Activated T-helper 17 cell treated with anti-CD3 and anti-CD28 coated beads, Interleukin-2, amount 50 U/mL, for 72 hours (primary cell): ENCODE results near the gene TDP1. TPM values are rescaled to one million over a fixed set of nuclear protein-coding genes. Genes with fewer than 3 reads are reported as not detected.
A peak's percentile ranks its signal among the peaks of the same experiment; 100 is the strongest.
"Not testable (repeated sequence)": the region's sequence is repeated elsewhere in the genome, so short reads cannot be mapped to it uniquely, and the experiment has no call there.

Source experiments
- ATAC-seq: fragments of 150-1000 bp; cut with Tn5 transposase; replicated peaks from 2 replicates; pipeline ENCODE4 v1.10.0; 2021; ENCODE audit warnings: mild to moderate bottlenecking, moderate library complexity
- H3K27ac Mint-ChIP-seq: one replicate; pipeline ENCODE4 v1.8.0; 2022; ENCODE audit warnings: mixed read lengths
- H3K27me3 Mint-ChIP-seq: one replicate; pipeline ENCODE4 v1.8.0; 2022; ENCODE audit warnings: mixed read lengths
- H3K36me3 Mint-ChIP-seq: one replicate; pipeline ENCODE4 v1.8.0; 2022; ENCODE audit warnings: low read depth, mild to moderate bottlenecking, mixed read lengths
- H3K4me1 Mint-ChIP-seq: one replicate; pipeline ENCODE4 v1.8.0; 2022; ENCODE audit warnings: mixed read lengths
- H3K4me3 Mint-ChIP-seq: one replicate; pipeline ENCODE4 v1.8.0; 2022; ENCODE audit warnings: mild to moderate bottlenecking, mixed read lengths
- H3K9me3 Mint-ChIP-seq: one replicate; pipeline ENCODE4 v1.8.0; 2022; ENCODE audit warnings: mixed read lengths
- total RNA-seq, 2 donors: library from RNA; stranded (reverse); gene quantifications; one replicate each; pipeline ENCODE4 v1.2.3, GENCODE V29; 2022

Gene TDP1
- total RNA-seq, 2 donors from 2014 or later: 82.8 to 98.3 TPM

DNA sequence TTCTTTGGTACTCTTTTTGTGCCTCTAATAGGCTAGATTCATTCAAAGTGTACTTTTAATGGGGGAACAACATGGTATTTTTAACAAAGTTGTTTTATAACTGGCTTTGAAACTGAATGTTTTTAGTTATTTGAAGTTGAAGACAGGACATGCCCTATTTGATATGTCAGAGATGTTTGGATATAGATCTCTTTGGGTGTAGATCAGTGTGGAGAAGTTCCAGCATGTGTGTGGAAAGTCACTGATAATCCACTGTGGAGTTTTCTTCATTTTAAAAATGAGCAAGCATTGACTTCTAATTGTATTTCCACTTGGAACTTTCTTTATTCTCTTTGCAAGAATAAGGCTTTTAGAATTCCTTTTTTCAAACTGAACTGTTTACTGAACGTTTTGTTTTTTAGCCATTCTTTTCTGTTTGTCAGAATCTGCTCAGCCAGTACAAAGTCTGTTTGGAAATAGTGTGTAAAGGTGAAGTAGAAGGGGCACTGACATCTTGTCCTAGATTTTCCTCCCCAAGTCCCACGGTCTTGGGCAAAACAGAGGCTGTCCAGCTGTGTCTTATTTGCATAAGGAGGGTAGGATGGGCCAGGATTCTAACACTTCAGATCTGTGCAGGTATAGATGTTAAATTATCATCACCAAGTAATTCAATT is 35.0 kb downstream of the TDP1 start:
- Mint-ChIP-seq H3K9me3 (no peaks in the 10 kb centered on the region), H3K4me1 (no peaks in the 10 kb centered on the region), H3K27me3 (no peaks in the 10 kb centered on the region), H3K36me3 (peaks cover 100% of the 10 kb centered on the region), H3K4me3 (no peak overlapping the region), H3K27ac (no peak overlapping the region)
- ATAC-seq: no peak

DNA sequence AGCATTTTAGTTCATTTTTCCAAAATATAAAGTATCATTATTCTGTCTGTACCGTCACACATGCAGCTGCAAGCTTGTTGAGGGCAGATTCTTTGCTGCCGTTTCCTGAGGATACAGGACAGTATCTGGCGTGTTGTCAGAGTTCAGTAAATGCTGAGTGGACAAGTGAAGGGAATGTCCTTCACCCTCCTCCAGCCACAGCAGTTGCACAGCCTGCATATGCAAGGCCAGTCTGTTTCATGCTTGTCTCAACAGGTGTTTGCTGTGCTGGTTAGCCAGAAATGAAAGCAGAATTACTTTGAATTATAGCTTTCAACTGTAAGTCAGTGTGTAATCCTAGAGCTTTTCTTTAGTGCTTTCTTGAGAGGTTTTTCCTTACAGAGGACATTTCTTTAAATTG is 36.5 kb downstream of the TDP1 start:
- Mint-ChIP-seq H3K4me1 (peaks cover 7% of the 10 kb centered on the region), H3K27ac (no peak overlapping the region), H3K27me3 (no peaks in the 10 kb centered on the region), H3K4me3 (no peak overlapping the region), H3K9me3 (no peaks in the 10 kb centered on the region), H3K36me3 (peaks cover 100% of the 10 kb centered on the region)
- ATAC-seq: no peak

DNA sequence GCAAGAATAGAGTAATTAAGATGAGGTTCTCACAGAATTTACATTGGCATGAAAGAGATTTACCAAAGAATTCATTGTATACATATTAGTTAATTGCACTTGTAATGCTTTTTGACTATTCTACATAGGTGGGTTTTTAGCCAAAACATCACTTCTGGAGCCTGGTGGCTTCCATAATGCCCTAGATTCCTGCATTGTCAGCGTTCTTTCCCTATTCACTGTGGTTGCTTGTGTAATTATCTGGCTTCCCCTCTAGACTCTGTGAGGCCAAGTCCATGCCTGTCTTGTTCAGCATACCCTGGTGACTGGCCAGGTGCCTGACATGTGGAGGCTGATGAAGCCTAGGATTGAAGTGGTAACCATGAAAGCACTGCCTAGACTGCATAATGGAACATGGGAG is 41.2 kb downstream of the TDP1 start:
- Mint-ChIP-seq H3K4me1 (peaks cover 7% of the 10 kb centered on the region), H3K27ac (no peak overlapping the region), H3K4me3 (no peak overlapping the region), H3K9me3 (no peaks in the 10 kb centered on the region), H3K27me3 (no peaks in the 10 kb centered on the region), H3K36me3 (peaks cover 98% of the 10 kb centered on the region)
- no peak for ATAC-seq

DNA sequence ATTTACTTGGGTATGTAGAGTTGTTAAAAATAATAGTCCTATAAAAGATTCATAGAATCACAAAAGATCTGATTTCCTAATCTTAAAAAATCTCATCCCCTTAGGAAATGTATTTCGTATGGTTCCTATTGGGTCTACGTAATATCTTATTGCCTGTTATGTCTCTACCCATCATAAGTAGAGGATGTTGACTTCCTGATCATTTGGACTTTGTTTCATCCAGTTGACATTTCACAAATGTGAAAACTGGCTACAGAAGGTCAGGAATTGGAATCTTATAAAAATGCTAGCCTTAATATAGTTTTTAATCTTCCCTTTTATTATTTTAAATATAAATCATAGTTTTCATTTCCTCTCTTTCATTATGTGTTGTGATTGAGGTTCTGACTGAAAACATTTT is 45.2 kb downstream of the TDP1 start:
- Mint-ChIP-seq H3K27me3 (no peaks in the 10 kb centered on the region), H3K4me3 (no peak overlapping the region), H3K4me1 (peaks cover 16% of the 10 kb centered on the region), H3K27ac (no peak overlapping the region), H3K9me3 (no peaks in the 10 kb centered on the region), H3K36me3 (peaks cover 96% of the 10 kb centered on the region)
- ATAC-seq: no peak

DNA sequence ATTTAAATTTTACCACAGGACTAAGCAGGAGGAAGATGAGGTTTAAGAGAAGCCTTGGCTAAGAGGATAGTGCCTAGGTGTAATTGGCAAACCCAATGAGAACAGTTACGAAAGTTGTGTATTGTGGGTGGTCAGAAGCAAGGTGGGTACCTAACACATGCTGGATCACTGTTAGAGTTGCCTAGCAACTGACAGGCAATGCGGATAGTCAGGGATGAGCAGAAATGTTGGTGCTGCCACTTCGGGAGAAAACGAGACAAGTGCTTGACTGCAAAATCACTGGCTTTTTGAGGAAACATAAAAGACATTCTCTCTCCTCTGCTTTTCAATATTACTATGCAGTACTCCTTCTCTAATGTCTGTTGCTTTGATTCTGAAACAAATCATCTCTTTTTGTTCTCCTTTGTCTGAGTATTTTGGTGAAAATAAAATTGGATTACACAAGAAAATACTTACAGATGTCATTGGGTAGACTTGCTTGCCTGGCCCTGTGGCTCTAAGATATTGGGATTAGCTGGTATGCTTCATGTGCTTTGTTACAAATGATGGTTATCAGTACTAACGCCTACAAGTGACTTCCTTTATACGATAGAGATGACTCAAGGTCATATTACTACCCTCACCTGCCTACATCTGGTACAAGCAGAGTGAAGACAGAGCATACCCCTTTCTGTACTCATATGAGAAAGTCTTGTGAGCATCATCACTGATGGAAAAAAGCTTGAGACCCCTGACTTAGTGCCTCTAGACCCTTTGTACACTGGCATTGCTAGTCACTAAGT is 48.0 kb downstream of the TDP1 start:
- Mint-ChIP-seq H3K27ac (peak overlapping the region; percentile 28), H3K4me3 (no peak overlapping the region), H3K36me3 (peaks cover 96% of the 10 kb centered on the region), H3K27me3 (no peaks in the 10 kb centered on the region), H3K4me1 (peaks cover 15% of the 10 kb centered on the region), H3K9me3 (no peaks in the 10 kb centered on the region)
- peak; percentile 78 for ATAC-seq

DNA sequence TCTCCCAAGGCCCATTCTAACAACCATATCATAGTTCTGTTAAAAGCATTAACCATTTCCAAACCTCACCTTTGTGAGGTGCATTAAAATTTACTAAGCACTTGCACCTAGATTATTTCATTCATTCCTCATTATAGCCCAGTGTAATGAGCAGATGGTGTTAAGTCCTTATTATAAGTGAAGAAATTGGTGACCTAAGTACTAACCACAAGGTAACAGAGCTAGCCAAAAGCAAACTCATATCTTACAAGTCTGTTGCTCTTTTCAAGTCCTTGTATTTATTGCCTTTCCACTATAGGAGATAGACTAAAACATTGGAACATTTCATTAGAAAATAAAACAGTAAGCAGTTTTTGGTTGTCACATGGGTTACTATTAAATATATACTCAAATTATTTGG is 49.7 kb downstream of the TDP1 start:
- no peak for ATAC-seq
- Mint-ChIP-seq H3K27ac (no peak overlapping the region), H3K9me3 (no peaks in the 10 kb centered on the region), H3K4me3 (no peak overlapping the region), H3K36me3 (peaks cover 96% of the 10 kb centered on the region), H3K27me3 (no peaks in the 10 kb centered on the region), H3K4me1 (peaks cover 15% of the 10 kb centered on the region)

DNA sequence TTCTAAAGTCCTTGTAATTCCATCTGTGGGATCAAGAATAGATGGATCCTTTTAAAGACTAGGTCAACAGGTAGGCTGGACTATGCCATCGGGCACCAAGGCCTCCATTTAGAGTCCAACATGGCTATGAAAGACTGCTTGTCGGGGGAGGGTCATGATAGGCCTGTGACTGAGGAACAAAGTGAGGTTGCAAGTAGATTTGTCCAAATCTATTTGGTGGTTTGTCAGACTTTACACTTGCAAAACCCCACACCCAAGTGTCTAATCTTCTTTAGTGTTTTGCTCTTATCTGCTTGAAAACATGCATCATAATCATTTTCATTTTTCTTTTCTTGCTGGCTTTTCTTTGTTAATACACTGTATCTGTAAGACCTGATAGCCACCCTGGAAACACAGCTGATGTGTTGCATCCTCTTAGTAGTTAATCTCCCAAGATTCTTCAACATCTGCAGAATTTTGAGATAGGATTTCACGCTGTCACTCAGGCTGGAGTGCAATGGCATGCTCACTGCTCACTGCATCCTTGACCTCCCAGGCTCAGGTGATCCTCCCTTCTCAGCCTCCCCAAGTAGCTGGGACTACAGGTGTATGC is 50.3 kb downstream of the TDP1 start:
- Mint-ChIP-seq H3K4me3 (no peak overlapping the region), H3K27me3 (no peaks in the 10 kb centered on the region), H3K27ac (no peak overlapping the region), H3K4me1 (peaks cover 15% of the 10 kb centered on the region), H3K36me3 (peaks cover 97% of the 10 kb centered on the region), H3K9me3 (no peaks in the 10 kb centered on the region)
- ATAC-seq: no peak

DNA sequence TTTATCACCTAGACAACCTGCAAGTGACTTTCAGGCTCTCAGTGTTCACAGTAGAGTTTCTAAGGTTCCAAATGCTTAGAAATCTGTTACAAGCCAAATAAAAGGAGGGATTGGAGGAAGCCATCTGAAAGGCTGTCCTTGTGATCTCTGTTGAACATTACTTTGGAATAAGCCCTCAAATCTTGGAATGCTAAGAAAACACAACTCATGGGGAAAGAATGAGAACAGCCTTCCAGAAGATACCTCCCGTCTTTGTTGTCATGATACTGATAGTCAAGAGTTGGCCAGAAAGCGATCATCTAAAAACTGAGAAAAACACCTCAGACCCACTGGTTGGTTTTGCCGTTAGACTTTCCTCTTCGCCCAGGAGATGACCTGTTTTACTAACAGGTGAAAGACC is 61.6 kb downstream of the TDP1 start:
- no peak for ATAC-seq
- H3K9me3 Mint-ChIP-seq: no peaks in the 10 kb centered on the region
- peaks cover 97% of the 10 kb centered on the region for H3K36me3 Mint-ChIP-seq
- no peak overlapping the region for H3K4me3 Mint-ChIP-seq
- H3K27me3 Mint-ChIP-seq: no peaks in the 10 kb centered on the region
- no peak overlapping the region for H3K27ac Mint-ChIP-seq
- peaks cover 6% of the 10 kb centered on the region for H3K4me1 Mint-ChIP-seq

DNA sequence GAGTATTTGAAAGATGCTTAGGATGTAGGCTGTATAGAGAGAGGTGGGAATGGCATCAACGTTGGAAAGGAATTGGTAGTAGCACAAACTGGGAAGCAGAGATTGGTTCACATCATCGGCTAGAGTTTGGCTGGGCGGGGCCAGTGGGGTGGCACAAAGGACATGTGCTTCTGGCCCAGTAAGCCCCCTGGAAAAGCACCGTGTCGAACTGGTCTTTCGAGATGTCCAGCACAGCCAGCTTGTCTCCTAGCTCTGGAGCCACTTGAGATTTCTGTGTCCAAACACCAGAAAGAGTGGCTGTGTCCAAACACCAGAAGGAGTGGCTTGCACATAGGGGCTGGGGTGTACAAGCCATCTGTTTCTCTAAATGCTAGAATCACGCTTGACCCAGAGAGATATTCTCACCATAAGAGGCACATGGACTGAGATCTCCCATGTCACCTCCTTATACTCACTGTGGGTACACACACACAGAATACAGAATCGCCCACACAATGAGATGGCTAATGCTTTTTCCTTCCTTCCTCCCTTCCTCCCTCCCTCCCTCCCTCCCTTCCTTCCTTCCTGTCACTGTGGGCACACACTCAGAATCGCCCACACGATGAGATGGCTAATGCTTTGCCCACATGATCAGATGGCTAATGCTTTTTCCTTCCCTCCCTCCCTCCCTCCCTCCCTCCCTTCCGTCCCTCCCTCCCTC is 64.2 kb downstream of the TDP1 start:
- H3K27me3 Mint-ChIP-seq: no peaks in the 10 kb centered on the region
- H3K4me1 Mint-ChIP-seq: peaks cover 6% of the 10 kb centered on the region
- H3K27ac Mint-ChIP-seq: no peak overlapping the region
- H3K9me3 Mint-ChIP-seq: no peaks in the 10 kb centered on the region
- H3K4me3 Mint-ChIP-seq: no peak overlapping the region
- peaks cover 97% of the 10 kb centered on the region for H3K36me3 Mint-ChIP-seq
- peak; percentile 50 for ATAC-seq

DNA sequence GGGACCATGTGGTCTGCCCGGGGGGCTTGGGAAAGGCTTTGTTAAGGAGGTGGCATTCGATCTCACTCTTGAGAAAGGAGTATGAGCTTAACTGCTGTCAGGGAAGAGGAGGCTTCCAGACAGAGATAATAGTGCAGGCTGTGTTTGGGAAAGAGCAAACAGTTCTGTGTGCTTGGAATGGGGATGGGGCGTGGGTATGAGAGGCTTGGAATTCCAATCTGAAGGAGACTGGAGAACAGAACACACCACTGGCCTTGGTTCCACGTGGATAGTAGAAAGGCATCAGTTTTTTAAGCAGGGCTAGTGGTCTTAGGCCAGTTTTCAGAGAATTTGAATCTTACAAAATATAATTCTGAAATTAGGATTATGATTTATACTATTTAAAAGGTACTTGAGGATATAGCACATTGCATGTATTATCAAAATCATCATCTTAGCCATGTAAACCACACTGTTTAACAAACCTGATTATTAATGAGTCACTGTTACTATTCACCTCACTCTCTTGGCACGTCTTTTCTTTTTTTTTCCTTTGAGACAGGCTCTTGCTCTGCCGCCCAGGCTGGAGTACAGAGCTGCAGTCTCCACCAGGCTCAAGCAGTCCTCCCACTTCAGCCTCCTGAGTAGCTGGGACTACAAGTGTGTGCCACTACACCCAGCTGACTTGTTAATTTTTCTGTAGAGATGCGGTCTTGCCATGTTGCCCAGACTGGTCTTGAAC is 67.6 kb downstream of the TDP1 start:
- Mint-ChIP-seq H3K36me3 (peaks cover 97% of the 10 kb centered on the region), H3K4me1 (peaks cover 6% of the 10 kb centered on the region)
- ATAC-seq: no peak

DNA sequence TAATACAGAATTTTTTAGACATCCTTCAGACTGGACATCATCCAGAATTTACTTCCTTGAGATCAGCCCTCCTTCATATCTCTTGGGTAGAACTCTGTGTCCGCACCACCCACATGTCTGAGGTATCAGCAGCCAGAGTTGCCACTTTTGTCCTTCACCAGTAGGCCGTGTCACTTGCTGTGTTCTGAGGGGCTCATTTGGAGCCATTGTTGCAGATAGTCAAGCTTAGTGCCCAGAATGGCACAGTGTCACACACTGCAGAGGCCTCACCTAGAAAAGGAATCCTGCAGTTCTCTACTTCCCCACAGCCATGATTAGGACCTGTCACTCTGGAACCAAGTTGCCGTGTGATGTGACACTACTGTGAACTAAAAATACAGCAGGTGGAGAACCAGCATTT is 69.2 kb downstream of the TDP1 start:
- ATAC-seq: no peak
- peaks cover 93% of the 10 kb centered on the region for H3K36me3 Mint-ChIP-seq
- no peaks in the 10 kb centered on the region for H3K27me3 Mint-ChIP-seq
- H3K9me3 Mint-ChIP-seq: no peaks in the 10 kb centered on the region
- H3K4me3 Mint-ChIP-seq: no peak overlapping the region
- H3K27ac Mint-ChIP-seq: no peak overlapping the region
- peaks cover under 1% of the 10 kb centered on the region for H3K4me1 Mint-ChIP-seq

More for the DNA sequence above, 67.6 kb downstream of the TDP1 start:
- Mint-ChIP-seq H3K27ac (no peak overlapping the region), H3K4me3 (no peak overlapping the region), H3K27me3 (no peaks in the 10 kb centered on the region), H3K9me3 (no peaks in the 10 kb centered on the region)

DNA sequence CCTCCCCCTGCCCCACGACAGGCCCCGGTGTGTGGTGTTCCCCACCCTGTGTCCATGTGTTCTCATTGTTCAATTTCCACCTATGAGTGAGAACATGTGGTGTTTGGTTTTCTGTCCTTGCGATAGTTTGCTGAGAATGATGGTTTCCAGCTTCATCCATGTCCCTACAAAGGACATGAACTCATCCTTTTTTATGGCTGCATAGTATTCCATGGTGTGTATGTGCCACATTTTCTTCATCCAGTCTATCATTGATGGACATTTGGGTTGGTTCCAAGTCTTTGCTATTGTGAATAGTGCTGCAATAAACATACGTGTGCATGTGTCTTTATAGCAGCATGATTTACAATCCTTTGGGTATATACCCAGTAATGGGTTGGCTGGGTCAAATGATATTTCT is 70.9 kb downstream of the TDP1 start:
- H3K27me3 Mint-ChIP-seq, H3K9me3 Mint-ChIP-seq, H3K27ac Mint-ChIP-seq, ATAC-seq, H3K4me1 Mint-ChIP-seq, H3K4me3 Mint-ChIP-seq: not testable (repeated sequence)
- peaks cover 90% of the 10 kb centered on the region for H3K36me3 Mint-ChIP-seq

DNA sequence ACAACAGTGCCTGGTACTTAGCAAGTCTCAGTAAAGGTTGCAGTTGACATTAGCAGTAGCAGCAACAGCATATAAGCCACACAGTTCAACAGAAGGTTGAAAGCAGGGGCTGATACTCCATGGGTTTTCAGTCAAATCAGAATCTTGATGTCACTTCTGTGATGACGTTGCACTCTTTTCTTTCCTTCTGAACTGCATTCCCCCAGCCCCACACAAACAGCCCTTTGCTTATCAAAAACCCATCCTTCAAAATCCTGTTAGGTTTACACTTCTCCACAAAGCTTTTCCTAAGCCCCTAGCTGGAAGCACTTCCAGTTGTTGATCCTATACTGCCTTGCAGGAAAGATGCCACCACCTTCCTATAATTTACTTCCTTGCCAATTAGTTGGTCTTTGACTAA is 72.1 kb downstream of the TDP1 start:
- no peak overlapping the region for H3K4me3 Mint-ChIP-seq
- peaks cover 90% of the 10 kb centered on the region for H3K36me3 Mint-ChIP-seq
- H3K9me3 Mint-ChIP-seq: no peaks in the 10 kb centered on the region
- peaks cover 4% of the 10 kb centered on the region for H3K4me1 Mint-ChIP-seq
- no peak overlapping the region for H3K27ac Mint-ChIP-seq
- no peaks in the 10 kb centered on the region for H3K27me3 Mint-ChIP-seq
- ATAC-seq: no peak

DNA sequence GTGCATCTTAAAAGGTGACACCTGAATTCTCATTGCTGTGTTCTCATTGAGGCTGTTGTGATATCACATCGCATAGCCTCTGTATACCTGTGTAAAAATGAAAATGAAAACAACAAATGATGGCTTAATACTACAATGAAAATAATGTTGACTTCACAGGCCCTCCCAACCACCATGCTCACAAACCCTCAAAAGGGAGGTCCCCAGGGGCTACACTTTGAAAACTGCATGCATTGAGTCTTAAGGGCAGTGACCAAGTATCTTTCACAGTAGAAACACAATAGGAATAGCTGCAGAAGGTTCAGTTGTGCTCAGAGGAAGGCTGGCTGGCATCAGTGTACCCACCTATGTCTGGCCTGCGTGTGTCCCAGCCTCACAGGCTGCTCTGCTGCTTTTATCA is 78.4 kb downstream of the TDP1 start:
- Mint-ChIP-seq H3K36me3 (peaks cover 89% of the 10 kb centered on the region), H3K4me1 (peaks cover 11% of the 10 kb centered on the region), H3K4me3 (no peak overlapping the region), H3K27ac (no peak overlapping the region), H3K9me3 (no peaks in the 10 kb centered on the region), H3K27me3 (no peaks in the 10 kb centered on the region)
- no peak for ATAC-seq
